HL-60 (cell line): ENCODE data around the gene EPS8L3.

Experiments used
- DNase-seq, 2 experiments: peaks; one replicate each; pipeline ENCODE4 v3.0.0-alpha.2; 2010 to 2020; ENCODE audit warnings: low read depth in 1 of 2, low spot score in 1 of 2
- H3K27ac ChIP-seq: fragments of 250-450 bp; sonication (Bioruptor Pico); replicated peaks from 2 replicates; pipeline ENCODE4 v1.5.1; 2020; ENCODE audit warnings: mild to moderate bottlenecking, moderate library complexity
- H3K27me3 ChIP-seq: fragments of 250-450 bp; sonication (Bioruptor Pico); 2 replicates; pipeline ENCODE4 v1.5.1; 2021; ENCODE audit warnings: mild to moderate bottlenecking, moderate library complexity; ENCODE audit not compliant: insufficient read depth, poor library complexity, severe bottlenecking
- H3K4me3 ChIP-seq: replicated peaks from 2 replicates; pipeline ENCODE4 v1.5.1; 2011; ENCODE audit warnings: mild to moderate bottlenecking, control low read depth, low read length; ENCODE audit not compliant: insufficient read depth
- GABPA ChIP-seq: IDR thresholded peaks from 2 replicates; pipeline ENCODE4 v1.6.1; 2012; ENCODE audit warnings: low read depth
- POLR2AphosphoS5 ChIP-seq: IDR thresholded peaks from 2 replicates; pipeline ENCODE4 v1.6.1; 2012; ENCODE audit warnings: low read depth
- SPI1 ChIP-seq: IDR thresholded peaks from 2 replicates; pipeline ENCODE4 v1.6.1; 2012; ENCODE audit warnings: low read depth, mild to moderate bottlenecking, borderline replicate concordance
- TF ChIP-seq, protein P1 (sequence below): IDR thresholded peaks from 2 replicates; pipeline ENCODE4 v1.6.1; 2012; ENCODE audit warnings: low read depth; ENCODE audit not compliant: insufficient replicate concordance
- TF ChIP-seq, protein P2 (sequence below): IDR thresholded peaks from one replicate; pipeline ENCODE4 v1.5.1; 2011; ENCODE audit warnings: low read length, control low read depth, inconsistent platforms; ENCODE audit not compliant: insufficient read depth

EPS8L3 gene

DNA sequence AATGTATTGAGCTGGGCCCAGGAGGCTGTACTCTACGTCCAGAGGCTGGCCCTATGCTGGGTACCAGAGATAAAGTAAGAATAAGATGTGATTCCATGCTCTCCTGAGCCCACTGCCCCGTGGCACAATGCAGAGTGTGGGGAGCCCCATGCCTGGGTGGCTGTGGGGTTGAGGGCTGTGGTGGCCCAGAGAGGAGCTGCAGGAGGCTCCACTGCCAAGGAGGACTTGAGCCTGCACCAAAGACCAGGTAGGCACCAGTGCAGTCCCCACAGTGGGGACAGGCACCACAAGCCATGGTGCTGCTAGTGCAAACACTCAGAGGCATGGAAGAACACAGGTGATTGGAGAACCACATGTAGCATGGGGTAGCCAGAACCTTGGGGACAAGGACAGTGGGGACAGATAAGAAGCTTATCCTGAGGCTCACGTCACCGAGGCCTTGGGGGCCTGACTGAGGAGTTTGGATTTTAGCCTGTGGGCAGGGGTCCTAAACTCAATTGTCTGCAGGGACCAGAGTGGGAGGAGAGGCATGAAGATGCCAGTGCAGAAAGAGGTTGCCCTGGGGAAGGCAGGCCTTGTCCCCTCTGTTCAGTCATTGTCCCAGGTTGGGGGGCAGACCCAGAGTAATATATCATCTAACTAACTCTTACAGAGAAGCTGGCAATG, 21.9 kb upstream of the EPS8L3 start:
- H3K27ac ChIP-seq = no peak overlapping the region
- no peak for DNase-seq
- H3K4me3 ChIP-seq = no peak overlapping the region
- no peaks in the 10 kb centered on the region for H3K27me3 ChIP-seq
- TF ChIP-seq GABPA (no peak), POLR2AphosphoS5 (no peak), SPI1 (no peak)
- TF ChIP-seq, protein P1, sequence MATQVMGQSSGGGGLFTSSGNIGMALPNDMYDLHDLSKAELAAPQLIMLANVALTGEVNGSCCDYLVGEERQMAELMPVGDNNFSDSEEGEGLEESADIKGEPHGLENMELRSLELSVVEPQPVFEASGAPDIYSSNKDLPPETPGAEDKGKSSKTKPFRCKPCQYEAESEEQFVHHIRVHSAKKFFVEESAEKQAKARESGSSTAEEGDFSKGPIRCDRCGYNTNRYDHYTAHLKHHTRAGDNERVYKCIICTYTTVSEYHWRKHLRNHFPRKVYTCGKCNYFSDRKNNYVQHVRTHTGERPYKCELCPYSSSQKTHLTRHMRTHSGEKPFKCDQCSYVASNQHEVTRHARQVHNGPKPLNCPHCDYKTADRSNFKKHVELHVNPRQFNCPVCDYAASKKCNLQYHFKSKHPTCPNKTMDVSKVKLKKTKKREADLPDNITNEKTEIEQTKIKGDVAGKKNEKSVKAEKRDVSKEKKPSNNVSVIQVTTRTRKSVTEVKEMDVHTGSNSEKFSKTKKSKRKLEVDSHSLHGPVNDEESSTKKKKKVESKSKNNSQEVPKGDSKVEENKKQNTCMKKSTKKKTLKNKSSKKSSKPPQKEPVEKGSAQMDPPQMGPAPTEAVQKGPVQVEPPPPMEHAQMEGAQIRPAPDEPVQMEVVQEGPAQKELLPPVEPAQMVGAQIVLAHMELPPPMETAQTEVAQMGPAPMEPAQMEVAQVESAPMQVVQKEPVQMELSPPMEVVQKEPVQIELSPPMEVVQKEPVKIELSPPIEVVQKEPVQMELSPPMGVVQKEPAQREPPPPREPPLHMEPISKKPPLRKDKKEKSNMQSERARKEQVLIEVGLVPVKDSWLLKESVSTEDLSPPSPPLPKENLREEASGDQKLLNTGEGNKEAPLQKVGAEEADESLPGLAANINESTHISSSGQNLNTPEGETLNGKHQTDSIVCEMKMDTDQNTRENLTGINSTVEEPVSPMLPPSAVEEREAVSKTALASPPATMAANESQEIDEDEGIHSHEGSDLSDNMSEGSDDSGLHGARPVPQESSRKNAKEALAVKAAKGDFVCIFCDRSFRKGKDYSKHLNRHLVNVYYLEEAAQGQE = no peak
- TF ChIP-seq, protein P2, sequence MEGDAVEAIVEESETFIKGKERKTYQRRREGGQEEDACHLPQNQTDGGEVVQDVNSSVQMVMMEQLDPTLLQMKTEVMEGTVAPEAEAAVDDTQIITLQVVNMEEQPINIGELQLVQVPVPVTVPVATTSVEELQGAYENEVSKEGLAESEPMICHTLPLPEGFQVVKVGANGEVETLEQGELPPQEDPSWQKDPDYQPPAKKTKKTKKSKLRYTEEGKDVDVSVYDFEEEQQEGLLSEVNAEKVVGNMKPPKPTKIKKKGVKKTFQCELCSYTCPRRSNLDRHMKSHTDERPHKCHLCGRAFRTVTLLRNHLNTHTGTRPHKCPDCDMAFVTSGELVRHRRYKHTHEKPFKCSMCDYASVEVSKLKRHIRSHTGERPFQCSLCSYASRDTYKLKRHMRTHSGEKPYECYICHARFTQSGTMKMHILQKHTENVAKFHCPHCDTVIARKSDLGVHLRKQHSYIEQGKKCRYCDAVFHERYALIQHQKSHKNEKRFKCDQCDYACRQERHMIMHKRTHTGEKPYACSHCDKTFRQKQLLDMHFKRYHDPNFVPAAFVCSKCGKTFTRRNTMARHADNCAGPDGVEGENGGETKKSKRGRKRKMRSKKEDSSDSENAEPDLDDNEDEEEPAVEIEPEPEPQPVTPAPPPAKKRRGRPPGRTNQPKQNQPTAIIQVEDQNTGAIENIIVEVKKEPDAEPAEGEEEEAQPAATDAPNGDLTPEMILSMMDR = no peak

- TF ChIP-seq, protein P1 = no peak
- TF ChIP-seq POLR2AphosphoS5 = no peak
- no peak for TF ChIP-seq SPI1
- no peak for TF ChIP-seq GABPA
- TF ChIP-seq, protein P2 = no peak
- Histone ChIP-seq H3K4me3 (no peak overlapping the region), H3K27ac (no peak overlapping the region), H3K27me3 (no peaks in the 10 kb centered on the region)
- no peak for DNase-seq
These were observed 21.0 kb upstream of the EPS8L3 start for GRCh38 chr1:109784551-109785252.

DNA sequence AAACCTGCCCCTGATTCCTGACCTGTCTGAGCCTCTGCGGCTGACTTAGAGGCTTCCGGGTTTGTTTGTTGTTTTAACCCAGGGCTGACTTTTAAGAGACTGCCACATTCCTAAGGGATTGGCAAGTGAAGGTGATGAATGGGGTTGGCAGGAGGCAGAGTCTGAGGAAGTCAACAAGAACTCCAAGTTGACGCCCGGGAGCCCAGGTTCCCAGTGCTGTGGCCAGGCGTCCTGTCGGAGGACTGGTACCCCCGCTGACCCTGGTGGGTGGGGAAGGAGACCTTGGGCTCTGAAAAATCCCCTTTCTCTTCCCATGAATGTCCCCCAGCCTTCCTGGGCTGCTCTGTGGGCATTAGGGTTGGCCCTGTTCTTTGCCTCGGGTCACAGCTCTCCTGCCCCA, 19.7 kb upstream of the EPS8L3 start:
- Histone ChIP-seq H3K27me3 (no peaks in the 10 kb centered on the region), H3K27ac (no peak overlapping the region), H3K4me3 (no peak overlapping the region)
- no peak for TF ChIP-seq POLR2AphosphoS5
- TF ChIP-seq, protein P1 = no peak
- TF ChIP-seq, protein P2 = no peak
- TF ChIP-seq SPI1 = no peak
- TF ChIP-seq GABPA = no peak
- DNase-seq = no peak
